Measurements from ENCODE around the gene SMARCA5.

The SMARCA5 gene

GRCh38 chr4:143539670-143540023 lies 26.1 kb downstream of the SMARCA5 start:
- no peak for DNase-seq

GRCh38 chr4:143549928-143550327 lies 36.4 kb downstream of the SMARCA5 start:
- DNase-seq, result no peak

- DNase-seq, result no peak
These were observed 41.5 kb downstream of the SMARCA5 start for GRCh38 chr4:143554728-143555597.

DNA sequence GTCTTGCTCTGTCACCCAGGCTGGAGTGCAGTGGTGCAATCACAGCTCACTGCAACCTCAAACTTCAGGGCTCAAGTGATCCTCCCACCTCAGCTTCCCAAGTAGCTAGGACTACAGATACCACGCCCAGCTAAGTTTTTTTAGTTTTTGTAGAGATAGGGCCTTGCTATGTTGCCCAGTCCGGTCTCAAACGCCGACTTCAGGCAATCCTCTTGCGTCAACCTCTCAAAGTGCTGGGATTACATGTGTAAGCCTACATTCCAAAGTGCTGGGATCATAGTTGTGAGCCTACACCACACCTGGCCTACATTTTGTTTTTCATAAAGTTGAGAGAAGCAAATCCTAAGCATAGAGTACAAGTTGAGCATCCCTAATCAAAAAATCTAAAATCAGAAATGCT lies 42.2 kb downstream of the SMARCA5 start:
- no peak for DNase-seq

- no peak for DNase-seq
These were observed 44.8 kb downstream of the SMARCA5 start for GRCh38 chr4:143558286-143558685.

DNA sequence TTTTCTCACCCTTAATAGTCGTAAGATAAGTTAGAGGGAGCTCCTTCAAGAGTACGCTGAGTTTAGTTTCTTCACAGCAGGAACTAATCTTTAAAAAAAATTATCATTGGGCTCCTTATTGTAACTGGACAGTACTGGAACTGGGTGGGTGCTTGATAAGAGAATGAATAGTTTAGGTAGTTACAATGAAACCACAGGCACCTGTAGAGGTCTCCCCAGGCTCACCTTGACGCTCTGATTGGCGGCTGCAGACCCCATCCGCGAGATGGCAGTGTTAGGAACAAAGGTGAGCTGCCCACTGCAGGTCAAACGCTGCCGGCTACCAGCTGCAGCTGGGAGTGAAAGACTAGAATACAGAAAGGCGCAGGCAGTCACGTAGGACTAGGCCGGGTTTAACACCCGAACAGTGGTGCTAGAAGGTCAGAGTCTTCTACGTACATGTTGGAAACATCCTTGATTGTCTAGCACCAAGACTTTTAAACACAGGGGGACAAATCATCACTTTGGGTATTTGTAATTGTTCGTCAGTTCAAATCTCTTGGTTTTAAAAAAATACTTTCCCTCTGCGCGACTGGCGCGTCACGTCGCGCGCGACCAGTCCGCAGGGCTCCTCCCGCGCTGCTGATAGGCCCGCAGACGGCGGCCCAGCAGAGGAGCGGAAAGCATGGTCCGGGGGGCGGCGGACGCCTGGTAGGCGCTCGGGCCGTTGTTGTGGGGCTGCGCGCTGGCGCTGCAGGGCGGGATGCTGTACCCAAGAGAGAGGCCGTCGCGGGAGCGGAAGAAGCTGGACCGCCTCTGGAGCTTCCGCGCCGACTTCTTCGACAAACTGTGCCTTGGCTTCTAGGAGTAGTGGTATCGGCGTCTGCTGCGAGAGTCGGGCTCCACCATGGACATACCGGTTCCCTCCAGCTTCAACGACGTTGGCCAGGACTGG lies 45.6 kb downstream of the SMARCA5 start:
- peak in 1 of 2 experiments; percentile 11 for DNase-seq

DNA sequence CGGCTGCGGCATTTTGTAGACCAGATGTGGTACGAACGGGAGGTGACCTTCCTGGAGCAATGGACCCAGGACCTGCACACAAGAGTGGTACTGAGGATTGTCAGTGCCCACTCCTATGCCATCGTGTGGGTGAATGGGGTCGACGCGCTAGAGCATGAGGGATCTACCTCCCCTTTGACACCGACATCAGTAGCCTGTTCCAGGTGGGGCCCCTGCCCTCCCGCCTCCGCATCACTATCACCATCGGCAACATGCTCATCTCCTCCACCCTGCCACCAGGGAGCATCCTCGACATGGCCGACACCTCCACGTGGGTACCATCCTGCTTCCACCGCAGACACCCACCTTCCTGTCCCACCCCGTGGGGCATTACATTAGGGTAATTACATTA lies 46.2 kb downstream of the SMARCA5 start:
- no peak for DNase-seq

GRCh38 chr4:143564472-143564871 lies 51.0 kb downstream of the SMARCA5 start:
- no peak for DNase-seq

GRCh38 chr4:143575331-143575730 lies 61.8 kb downstream of the SMARCA5 start:
- DNase-seq, result no peak

- DNase-seq, result no peak
These were observed 67.9 kb downstream of the SMARCA5 start for GRCh38 chr4:143581331-143581946.

DNA sequence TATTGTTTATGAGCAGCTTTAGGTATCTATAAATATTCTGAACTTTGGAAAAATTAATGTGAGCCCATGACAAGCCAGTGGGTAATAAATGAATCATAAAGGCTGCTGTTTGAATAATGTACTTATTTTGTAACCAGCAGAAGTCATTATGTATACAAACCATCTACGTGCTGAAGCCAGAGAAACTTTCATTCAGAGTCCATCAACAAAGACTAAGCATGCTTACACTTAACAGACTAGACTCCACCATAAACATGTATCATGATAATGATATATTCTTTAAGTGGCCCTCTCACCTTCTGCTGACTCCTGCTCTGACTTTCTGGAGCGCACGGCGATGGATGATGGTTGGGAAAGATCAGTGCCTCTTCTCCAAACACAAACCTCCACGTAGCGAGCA lies 72.0 kb downstream of the SMARCA5 start:
- no peak for DNase-seq

DNA sequence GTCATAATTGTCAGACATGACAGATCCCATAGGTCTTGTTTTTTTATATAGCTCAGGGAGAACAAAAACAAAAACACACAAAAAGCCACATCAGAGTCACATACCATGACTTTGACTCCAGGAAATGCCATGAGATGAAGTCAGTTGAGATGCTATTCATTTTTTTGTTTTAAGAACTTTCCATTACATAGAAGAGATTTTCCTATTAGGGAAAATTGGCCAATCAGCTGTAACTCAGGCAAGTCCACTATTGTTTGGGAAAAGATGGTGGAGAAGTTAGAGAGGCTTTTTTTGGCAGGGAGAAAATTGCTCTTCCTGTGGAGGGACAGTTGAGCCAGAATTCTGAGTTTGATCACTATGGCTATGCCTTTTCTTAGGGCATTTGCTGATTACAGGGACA lies 72.6 kb downstream of the SMARCA5 start:
- DNase-seq, result no peak

- DNase-seq, result peak in 1 of 2 experiments; percentile 5
These were observed 74.2 kb downstream of the SMARCA5 start for GRCh38 chr4:143587703-143588102.

GRCh38 chr4:143597276-143597675 lies 83.8 kb downstream of the SMARCA5 start:
- no peak for DNase-seq

DNA sequence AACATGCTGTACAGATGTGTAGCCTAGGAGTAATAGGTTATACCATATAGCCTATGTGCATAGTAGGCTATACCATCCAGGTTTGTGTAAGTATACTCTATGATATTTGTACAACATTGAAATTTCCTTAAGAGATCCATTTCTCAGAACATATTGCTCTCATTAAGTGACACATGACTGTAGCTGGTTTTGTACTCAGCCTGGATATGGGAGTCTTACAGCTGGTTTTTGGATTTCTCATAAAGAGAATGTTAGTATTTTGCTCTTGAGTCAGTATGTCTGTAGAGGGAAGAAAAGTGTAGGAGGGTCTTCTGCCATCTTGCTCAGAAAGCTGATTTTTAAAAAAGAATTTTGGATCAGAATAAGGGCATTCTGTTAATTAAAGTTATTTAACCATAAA lies 85.3 kb downstream of the SMARCA5 start:
- no peak for DNase-seq

DNA sequence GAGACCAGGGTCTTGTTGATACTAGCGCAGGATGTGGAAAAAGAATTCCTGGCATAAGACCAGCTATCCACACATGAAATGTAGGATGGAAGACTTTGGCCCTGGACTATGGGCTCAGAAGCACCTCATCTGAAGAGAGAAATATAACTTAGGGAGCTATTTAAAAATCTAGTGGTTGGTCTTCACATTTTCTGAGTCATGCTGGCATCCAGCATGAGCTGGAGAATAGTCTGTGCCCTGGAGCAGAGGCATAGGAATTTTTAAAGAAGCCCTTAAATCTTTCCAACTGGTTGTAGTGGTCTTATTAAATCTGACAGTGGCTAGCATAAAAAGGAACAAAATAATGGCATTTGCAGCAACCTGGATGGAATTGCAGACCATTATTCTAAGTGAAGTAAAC lies 86.3 kb downstream of the SMARCA5 start:
- DNase-seq, result no peak

DNA sequence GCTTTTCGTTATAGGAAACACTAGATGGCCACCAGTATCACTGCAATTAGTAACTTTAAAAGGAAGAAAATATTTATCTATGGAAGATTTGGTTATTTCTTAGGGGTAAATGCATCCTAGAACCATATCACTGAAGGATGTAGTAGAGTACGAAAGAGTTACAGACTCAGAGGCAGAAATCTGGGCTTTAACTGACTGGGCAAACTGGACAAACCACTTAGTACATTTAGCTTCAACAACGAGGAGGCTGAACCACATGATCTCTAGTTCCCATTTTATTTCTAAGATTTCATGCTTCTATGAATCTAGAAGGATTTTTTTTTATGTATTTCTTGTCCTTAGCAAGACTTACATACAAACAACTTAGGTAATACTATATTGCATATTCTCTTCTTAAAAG lies 93.0 kb downstream of the SMARCA5 start:
- DNase-seq, result no peak
